Activated CD4-positive, alpha-beta T cell treated with anti-CD3 and anti-CD28 coated beads for 36 hours (primary cell): ENCODE measurements around the gene ALDH7A1. TPM values are rescaled to one million over a fixed set of nuclear protein-coding genes. Genes with fewer than 3 reads are reported as not detected.

Experiments used
- ATAC-seq: fragments of 200-7000 bp; cut with Tn5 transposase; one replicate; pipeline ENCODE4 v1.10.0; 2021; ENCODE audit warnings: mild to moderate bottlenecking, moderate library complexity
- CTCF ChIA-PET: fragments of 350-600 bp; sonication (Branson Sonifier 250); formaldehyde crosslinking; loops from one replicate; lab custom pipeline; 2021; ENCODE audit warnings: antibody characterized with exemption; lab: Charles Lee
- POLR2A ChIA-PET: fragments of 350-600 bp; sonication (Branson Sonifier 250); formaldehyde crosslinking; loops from one replicate; lab custom pipeline; 2021; ENCODE audit warnings: antibody characterized with exemption, inconsistent platforms; lab: Charles Lee
- DNase-seq: peaks from one replicate; pipeline ENCODE4 v3.0.0-alpha.2; 2020
- H3K27ac Mint-ChIP-seq: one replicate; pipeline ENCODE4 v1.8.0; 2021; ENCODE audit warnings: mixed read lengths
- H3K27me3 Mint-ChIP-seq: one replicate; pipeline ENCODE4 v1.8.0; 2021; ENCODE audit warnings: mixed read lengths
- H3K36me3 Mint-ChIP-seq: one replicate; pipeline ENCODE4 v1.8.0; 2021; ENCODE audit warnings: low read depth, mixed read lengths
- H3K4me1 Mint-ChIP-seq: one replicate; pipeline ENCODE4 v1.8.0; 2021; ENCODE audit warnings: mixed read lengths
- H3K4me3 Mint-ChIP-seq: one replicate; pipeline ENCODE4 v1.8.0; 2021; ENCODE audit warnings: mild to moderate bottlenecking, moderate library complexity, mixed read lengths
- H3K9me3 Mint-ChIP-seq: one replicate; pipeline ENCODE4 v1.8.0; 2021; ENCODE audit warnings: low read depth, mixed read lengths
- intact Hi-C, 2 experiments: fragments of 100-400 bp; cut with DNase I in 1 of 2; cut with micrococcal nuclease in 1 of 2; formaldehyde crosslinking; loops; one replicate each; pipeline versions ENCODE4 v1.14.2 to v1.15.1; 2022 to 2024; cut with DNase I, micrococcal nuclease
- total RNA-seq, 2 experiments: library from RNA; stranded (reverse); gene quantifications; one replicate each; pipeline ENCODE4 v1.2.3, GENCODE V29; 2021

The ALDH7A1 gene
- total RNA-seq, 2 experiments from 2014 or later: 13.2 to 15.4 TPM

DNA sequence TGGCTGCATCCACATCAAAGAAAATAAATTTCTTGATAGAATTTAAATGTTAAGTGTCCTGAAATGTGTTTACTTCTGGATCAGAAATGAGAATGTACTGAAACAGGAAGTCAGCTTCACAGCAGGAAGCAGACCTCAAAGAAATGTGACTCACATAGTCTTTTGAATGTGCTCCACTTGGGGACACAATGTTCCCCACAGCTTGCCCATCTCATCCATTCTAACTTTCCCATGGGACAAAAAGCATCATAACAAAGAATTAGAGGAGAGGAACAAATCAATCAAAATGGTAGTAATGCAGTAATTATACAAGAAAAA lies 86.1 kb downstream of the ALDH7A1 start:
- H3K27ac Mint-ChIP-seq: peak overlapping the region; percentile 81
- ChIA-PET POLR2A (interaction anchor here (1.0 kb wide), 1 partner anchor 87 kb away, joined by 3 read pairs; no protein-coding TSS in a partner anchor), CTCF (interaction anchor here (0.7 to 1.8 kb wide), 2 partner anchors 9 to 12 kb away, joined by 3 to 10 read pairs; no protein-coding TSS in a partner anchor)
- no peak for DNase-seq
- no peaks in the 10 kb centered on the region for H3K27me3 Mint-ChIP-seq
- no peaks in the 10 kb centered on the region for H3K36me3 Mint-ChIP-seq
- H3K9me3 Mint-ChIP-seq: peaks cover 2% of the 10 kb centered on the region
- H3K4me3 Mint-ChIP-seq: peak overlapping the region; percentile 50
- intact Hi-C loops: loop anchor here (2.0 to 5.0 kb wide), 2 partner anchors 62 to 87 kb away; partner anchors contain the start of gene GRAMD2B (in 1 of the 2)
- peak; percentile 89 for ATAC-seq
- H3K4me1 Mint-ChIP-seq: peaks cover 37% of the 10 kb centered on the region

DNA sequence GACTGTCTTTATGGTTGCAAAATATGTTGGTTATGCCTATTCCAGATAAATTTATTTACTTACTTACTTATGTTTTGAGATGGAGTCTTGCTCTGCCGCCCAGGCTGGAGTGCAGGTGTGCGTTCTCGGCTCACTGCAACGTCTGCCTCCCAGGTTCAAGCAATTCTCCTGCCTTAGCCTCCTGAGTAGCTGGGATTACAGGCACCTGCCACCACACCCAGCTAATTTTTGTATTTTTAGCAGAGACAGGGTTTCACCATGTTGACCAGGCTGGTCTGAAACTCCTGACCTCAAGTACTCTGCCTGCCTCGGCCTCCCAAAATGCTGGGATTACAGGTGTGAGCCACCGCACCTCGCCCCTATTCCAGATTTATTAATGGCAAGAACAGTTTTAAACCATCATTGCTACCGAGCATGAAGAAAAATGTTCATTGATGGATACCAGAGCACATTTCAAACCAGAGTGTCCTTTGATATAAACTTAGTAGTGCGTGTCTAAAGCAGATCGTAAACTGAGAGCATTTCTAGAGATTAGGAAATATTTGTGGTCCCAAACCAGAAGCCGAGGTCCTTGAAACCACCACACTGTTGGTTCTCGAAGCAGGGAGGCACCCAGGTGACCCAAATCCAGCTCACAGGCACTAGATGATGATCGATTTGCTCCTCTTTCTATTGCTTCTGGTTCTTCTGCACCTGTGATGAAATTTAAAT lies 86.6 kb downstream of the ALDH7A1 start:
- no peaks in the 10 kb centered on the region for H3K27me3 Mint-ChIP-seq
- ChIA-PET CTCF (interaction anchor here (0.7 to 1.8 kb wide), 2 partner anchors 8 to 11 kb away, joined by 3 to 10 read pairs; no protein-coding TSS in a partner anchor), POLR2A (interaction anchor here (1.0 kb wide), 1 partner anchor 86 kb away, joined by 3 read pairs; no protein-coding TSS in a partner anchor)
- ATAC-seq: peak; percentile 68
- H3K4me3 Mint-ChIP-seq: peak overlapping the region; percentile 50
- peaks cover 2% of the 10 kb centered on the region for H3K9me3 Mint-ChIP-seq
- H3K27ac Mint-ChIP-seq: peak overlapping the region; percentile 81
- intact Hi-C loops: loop anchor here (2.0 to 5.0 kb wide), 2 partner anchors 62 to 86 kb away; partner anchors contain the start of gene GRAMD2B (in 1 of the 2)
- DNase-seq: peak; percentile 32
- H3K36me3 Mint-ChIP-seq: no peaks in the 10 kb centered on the region
- peaks cover 40% of the 10 kb centered on the region for H3K4me1 Mint-ChIP-seq

DNA sequence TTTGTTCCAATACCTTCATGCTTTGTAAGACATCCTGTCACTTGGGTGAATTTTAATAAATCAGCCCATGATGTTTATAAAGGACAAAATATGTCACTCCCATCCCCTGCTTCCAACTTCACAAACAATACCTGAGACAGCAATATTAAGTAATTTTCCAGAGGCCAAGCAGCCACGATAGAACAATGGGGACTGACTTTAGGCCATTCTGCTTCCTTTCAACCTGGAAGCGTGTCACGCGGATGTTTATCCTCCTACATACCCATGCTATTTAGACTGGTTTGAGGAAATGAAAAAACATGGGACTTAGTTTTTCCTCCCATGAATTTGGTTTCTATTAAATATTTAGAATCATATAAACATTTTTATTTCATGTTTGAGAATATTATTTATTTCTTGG lies 88.9 kb downstream of the ALDH7A1 start:
- H3K36me3 Mint-ChIP-seq: no peaks in the 10 kb centered on the region
- POLR2A ChIA-PET: no interaction called here
- peaks cover 2% of the 10 kb centered on the region for H3K9me3 Mint-ChIP-seq
- ATAC-seq (no peak), DNase-seq (no peak)
- CTCF ChIA-PET: no interaction called here
- intact Hi-C loops: loop anchor here in 1 of 2 experiments (5.0 kb wide), 1 partner anchor 84 kb away; the partner anchor contains the start of gene GRAMD2B
- H3K27ac Mint-ChIP-seq: no peak overlapping the region
- peaks cover 43% of the 10 kb centered on the region for H3K4me1 Mint-ChIP-seq
- no peak overlapping the region for H3K4me3 Mint-ChIP-seq
- no peaks in the 10 kb centered on the region for H3K27me3 Mint-ChIP-seq

DNA sequence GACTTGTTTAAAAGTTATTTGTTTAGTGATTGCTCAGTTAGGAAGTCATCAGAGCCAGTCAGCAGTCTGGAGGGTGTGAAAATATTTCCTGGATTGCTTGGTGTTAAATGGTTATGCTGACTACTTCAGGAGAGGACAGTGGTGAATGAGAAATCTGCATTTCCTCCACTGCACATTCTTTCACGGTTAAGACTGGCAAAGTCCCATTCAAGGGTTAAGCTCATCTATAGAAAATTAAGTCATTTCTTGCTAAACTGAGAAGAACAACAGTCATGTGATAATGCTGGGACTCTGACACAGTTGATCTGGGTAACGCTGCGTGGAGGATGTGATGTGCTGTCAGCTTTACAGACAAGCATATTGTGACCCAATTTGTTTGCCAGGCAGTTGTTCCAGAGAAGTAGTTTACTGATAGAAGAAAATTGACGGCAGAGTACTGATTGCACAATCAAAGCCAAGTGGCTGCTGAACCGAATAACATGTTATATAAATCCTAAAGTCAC lies 91.4 kb downstream of the ALDH7A1 start:
- no peaks in the 10 kb centered on the region for H3K27me3 Mint-ChIP-seq
- peak; percentile 53 for DNase-seq
- peak; percentile 83 for ATAC-seq
- POLR2A ChIA-PET: interaction anchor here (0.6 kb wide), 1 partner anchor 9 kb away, joined by 7 read pairs; no protein-coding TSS in a partner anchor
- intact Hi-C loops: loop anchor here in 1 of 2 experiments (5.0 kb wide), 2 partner anchors 34 to 51 kb away; no protein-coding TSS in a partner anchor
- peaks cover 45% of the 10 kb centered on the region for H3K4me1 Mint-ChIP-seq
- no peak overlapping the region for H3K4me3 Mint-ChIP-seq
- CTCF ChIA-PET: interaction anchor here (0.9 to 1.6 kb wide), 4 partner anchors 32 to 161 kb away, joined by 3 read pairs; no protein-coding TSS in a partner anchor
- H3K27ac Mint-ChIP-seq: peak overlapping the region; percentile 72
- no peaks in the 10 kb centered on the region for H3K36me3 Mint-ChIP-seq
- peaks cover 2% of the 10 kb centered on the region for H3K9me3 Mint-ChIP-seq

DNA sequence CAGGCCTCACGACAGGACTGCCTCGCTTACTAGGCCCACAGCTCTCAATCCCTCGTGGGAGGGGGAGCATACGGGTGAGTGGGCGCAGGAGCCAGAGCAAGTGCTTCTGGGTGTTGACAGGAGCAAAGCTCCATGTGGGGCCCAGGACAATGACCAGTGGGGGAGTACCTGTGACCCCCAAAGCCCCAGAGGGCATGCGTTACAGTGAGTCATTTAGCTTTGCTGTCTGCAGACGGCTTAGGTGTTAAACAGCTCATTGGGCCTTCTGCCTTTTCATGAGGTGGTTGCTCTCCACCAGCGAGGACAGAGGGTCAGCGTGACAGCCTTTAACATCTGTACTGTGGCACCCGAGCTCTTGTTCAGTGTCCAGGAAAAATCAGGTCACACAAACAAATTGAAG lies 93.6 kb downstream of the ALDH7A1 start:
- Mint-ChIP-seq H3K9me3 (no peaks in the 10 kb centered on the region), H3K36me3 (no peaks in the 10 kb centered on the region), H3K27ac (no peak overlapping the region), H3K4me1 (peaks cover 31% of the 10 kb centered on the region), H3K4me3 (no peak overlapping the region), H3K27me3 (no peaks in the 10 kb centered on the region)
- CTCF ChIA-PET: interaction anchor here (0.6 to 4.5 kb wide), 17 partner anchors 8 to 1013 kb away, joined by 3 to 46 read pairs (median 11); partner anchors contain the start of gene GRAMD2B
- POLR2A ChIA-PET: no interaction called here
- DNase-seq (no peak), ATAC-seq (no peak)
- intact Hi-C loops: loop anchor here (2.0 to 5.0 kb wide), 4 partner anchors 36 to 147 kb away; no protein-coding TSS in a partner anchor

DNA sequence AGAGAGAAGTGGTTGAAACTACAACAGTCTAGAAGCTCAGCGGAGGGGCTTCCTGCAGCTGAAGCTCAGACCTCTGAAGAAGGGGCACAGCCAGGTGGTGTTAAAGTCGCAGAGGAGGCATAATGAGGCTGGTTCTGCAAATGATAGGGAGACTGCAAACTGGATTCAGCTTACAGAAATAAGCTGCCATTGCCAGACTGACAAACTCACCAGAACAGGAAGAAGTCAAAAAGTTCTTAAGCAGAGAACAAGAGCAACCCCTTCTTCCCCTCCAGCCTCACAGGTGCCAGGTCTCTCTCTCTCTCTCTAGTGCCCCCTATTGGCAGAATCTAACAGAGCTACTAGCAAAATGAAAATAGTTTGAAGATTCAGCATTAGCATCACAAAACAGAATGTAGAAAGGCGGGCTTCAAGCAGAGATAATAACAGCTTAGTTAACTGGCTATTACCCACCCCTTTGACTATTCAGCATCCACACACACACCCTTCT lies 95.1 kb downstream of the ALDH7A1 start:
- CTCF ChIA-PET: interaction anchor here (0.6 to 4.5 kb wide), 46 partner anchors 9 to 1774 kb away, joined by 3 to 46 read pairs (median 6); partner anchors contain the start of gene GRAMD2B
- POLR2A ChIA-PET: interaction anchor here (0.6 kb wide), 1 partner anchor 67 kb away, joined by 3 read pairs; no protein-coding TSS in a partner anchor
- peak; percentile 35 for DNase-seq
- H3K36me3 Mint-ChIP-seq: no peaks in the 10 kb centered on the region
- peaks cover 31% of the 10 kb centered on the region for H3K4me1 Mint-ChIP-seq
- no peak overlapping the region for H3K4me3 Mint-ChIP-seq
- intact Hi-C loops: loop anchor here (1.0 to 5.0 kb wide), 6 partner anchors 37 to 146 kb away; partner anchors contain the start of gene GRAMD2B (in 1 of the 2)
- no peaks in the 10 kb centered on the region for H3K27me3 Mint-ChIP-seq
- peak; percentile 66 for ATAC-seq
- no peak overlapping the region for H3K27ac Mint-ChIP-seq
- H3K9me3 Mint-ChIP-seq: no peaks in the 10 kb centered on the region

DNA sequence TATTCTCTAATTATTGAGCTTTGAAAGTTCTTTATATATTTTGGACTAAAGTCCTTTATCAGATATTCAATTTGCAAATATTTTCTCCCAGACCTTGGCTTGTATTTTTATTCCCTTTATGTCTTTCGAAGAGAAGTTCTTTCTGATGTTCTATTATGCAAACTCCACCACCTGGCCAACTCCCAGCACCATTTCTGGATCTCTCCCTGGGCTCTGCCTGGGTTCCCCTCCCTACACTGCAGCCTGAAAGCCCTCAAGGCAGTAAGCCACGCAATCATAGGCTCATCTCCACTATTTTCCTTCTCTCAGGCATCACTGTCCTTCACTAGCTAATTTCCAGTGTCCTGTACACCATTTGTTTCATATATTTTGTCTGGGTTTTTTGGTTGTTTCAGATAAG lies 95.7 kb downstream of the ALDH7A1 start:
- no peak for ATAC-seq
- no peaks in the 10 kb centered on the region for H3K27me3 Mint-ChIP-seq
- POLR2A ChIA-PET: no interaction called here

DNA sequence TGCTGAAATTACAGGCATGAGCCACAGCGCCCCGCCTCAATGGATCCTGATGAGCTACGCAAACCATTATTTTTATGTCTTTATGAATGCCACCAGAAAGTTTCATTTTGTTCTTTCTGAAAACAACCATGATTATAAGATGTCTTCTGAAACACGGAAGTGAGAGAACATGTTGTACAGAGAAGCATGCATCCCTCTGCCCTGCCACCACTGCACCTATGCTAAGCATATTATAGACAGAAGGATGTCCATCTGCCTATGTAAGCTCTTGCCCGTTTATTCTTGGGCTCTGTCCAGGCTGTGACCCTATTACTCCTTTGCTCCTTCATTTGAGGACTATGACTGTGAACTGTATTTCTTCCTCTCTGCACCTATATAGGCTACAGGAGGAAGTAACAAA lies 97.5 kb downstream of the ALDH7A1 start:
- POLR2A ChIA-PET: no interaction called here
- Mint-ChIP-seq H3K27ac (no peak overlapping the region), H3K4me3 (no peak overlapping the region), H3K27me3 (no peaks in the 10 kb centered on the region), H3K9me3 (no peaks in the 10 kb centered on the region), H3K36me3 (peaks cover 8% of the 10 kb centered on the region), H3K4me1 (peaks cover 19% of the 10 kb centered on the region)
- CTCF ChIA-PET: interaction anchor here (0.6 to 1.2 kb wide), 6 partner anchors 11 to 159 kb away, joined by 3 to 5 read pairs (median 4); no protein-coding TSS in a partner anchor
- DNase-seq: no peak
- intact Hi-C loops: no loop called here
- ATAC-seq: no peak

More for the DNA sequence above, 95.7 kb downstream of the ALDH7A1 start:
- no peak for DNase-seq
- CTCF ChIA-PET: interaction anchor here (0.6 to 4.5 kb wide), 32 partner anchors 10 to 1774 kb away, joined by 3 to 46 read pairs (median 7); no protein-coding TSS in a partner anchor
- Mint-ChIP-seq H3K4me1 (peaks cover 30% of the 10 kb centered on the region), H3K9me3 (no peaks in the 10 kb centered on the region), H3K27ac (no peak overlapping the region), H3K4me3 (no peak overlapping the region), H3K36me3 (peaks cover 1% of the 10 kb centered on the region)
- intact Hi-C loops: loop anchor here in 1 of 2 experiments (2.0 kb wide), 1 partner anchor 76 kb away; the partner anchor contains the start of gene GRAMD2B

DNA sequence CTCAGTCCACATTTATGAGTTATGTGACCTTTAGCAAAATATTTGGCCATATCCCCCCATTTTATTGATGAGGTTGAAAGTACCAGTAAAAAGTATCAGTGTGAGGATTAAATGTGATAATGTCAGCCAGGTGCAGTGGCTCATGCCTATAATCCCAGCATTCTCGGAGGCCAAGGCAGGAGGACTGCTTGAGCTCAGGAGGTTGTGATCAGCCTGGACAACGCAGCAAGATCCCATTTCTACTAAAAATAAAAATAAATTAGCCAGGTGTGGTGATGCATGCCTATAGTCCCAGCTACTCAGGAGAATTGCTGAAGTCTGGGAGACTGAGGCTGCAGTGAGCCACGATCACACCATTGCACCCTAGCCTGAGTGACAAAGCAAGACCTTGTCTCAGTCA lies 100.6 kb downstream of the ALDH7A1 start:
- CTCF ChIA-PET: interaction anchor here (1.3 kb wide), 1 partner anchor 141 kb away, joined by 5 read pairs; no protein-coding TSS in a partner anchor
- peaks cover 19% of the 10 kb centered on the region for H3K36me3 Mint-ChIP-seq
- POLR2A ChIA-PET: no interaction called here
- H3K27me3 Mint-ChIP-seq: no peaks in the 10 kb centered on the region
- DNase-seq (no peak), ATAC-seq (no peak)
- H3K27ac Mint-ChIP-seq: no peak overlapping the region
- H3K4me1 Mint-ChIP-seq: peaks cover 3% of the 10 kb centered on the region
- H3K4me3 Mint-ChIP-seq: no peak overlapping the region
- intact Hi-C loops: no loop called here
- no peaks in the 10 kb centered on the region for H3K9me3 Mint-ChIP-seq

DNA sequence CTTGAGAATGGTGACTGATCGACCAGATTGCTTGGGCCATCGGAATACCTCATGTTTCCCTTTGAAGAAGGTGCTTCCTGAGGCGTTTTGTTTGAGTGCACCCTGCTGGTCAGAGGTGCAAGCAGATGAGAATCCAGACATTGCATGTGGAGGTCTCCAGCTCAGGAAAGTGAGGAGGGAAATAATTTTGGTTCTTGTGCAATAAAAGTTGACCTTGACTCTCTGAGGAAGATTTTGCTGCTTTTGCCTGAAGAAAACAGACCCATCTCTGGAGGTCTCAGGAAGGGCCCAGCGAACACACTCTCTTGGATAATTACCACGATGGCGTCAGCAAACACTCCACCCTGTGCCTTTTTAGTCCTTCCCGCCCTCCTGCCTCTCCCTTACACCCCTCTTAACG lies 102.1 kb downstream of the ALDH7A1 start:
- H3K27me3 Mint-ChIP-seq: no peaks in the 10 kb centered on the region
- ChIA-PET POLR2A (no interaction called here), CTCF (interaction anchor here (1.4 to 7.9 kb wide), 2 partner anchors 7 to 140 kb away, joined by 3 to 46 read pairs; no protein-coding TSS in a partner anchor)
- H3K36me3 Mint-ChIP-seq: peaks cover 21% of the 10 kb centered on the region
- no peaks in the 10 kb centered on the region for H3K9me3 Mint-ChIP-seq
- no peak for ATAC-seq
- H3K4me1 Mint-ChIP-seq: peaks cover 2% of the 10 kb centered on the region
- no peak for DNase-seq
- intact Hi-C loops: no loop called here
- H3K4me3 Mint-ChIP-seq: no peak overlapping the region
- no peak overlapping the region for H3K27ac Mint-ChIP-seq
